SK-N-SH treated with all-trans-retinoic acid at 6 μM for 48 hours (cell line): ENCODE data around the gene JMJD4.

Source experiments
- TOX ChIP-seq: fragments of 250-450 bp; sonication (Bioruptor Pico); IDR thresholded peaks from 2 replicates; pipeline ENCODE4 v1.8.0; 2021; ENCODE audit warnings: mild to moderate bottlenecking, moderate library complexity, borderline replicate concordance
- TF ChIP-seq, protein P1 (sequence below): fragments of 250-450 bp; sonication (Bioruptor Pico); IDR thresholded peaks from 2 replicates; pipeline ENCODE4 v1.8.0; 2020; ENCODE audit warnings: mild to moderate bottlenecking, moderate library complexity, borderline replicate concordance

DNA sequence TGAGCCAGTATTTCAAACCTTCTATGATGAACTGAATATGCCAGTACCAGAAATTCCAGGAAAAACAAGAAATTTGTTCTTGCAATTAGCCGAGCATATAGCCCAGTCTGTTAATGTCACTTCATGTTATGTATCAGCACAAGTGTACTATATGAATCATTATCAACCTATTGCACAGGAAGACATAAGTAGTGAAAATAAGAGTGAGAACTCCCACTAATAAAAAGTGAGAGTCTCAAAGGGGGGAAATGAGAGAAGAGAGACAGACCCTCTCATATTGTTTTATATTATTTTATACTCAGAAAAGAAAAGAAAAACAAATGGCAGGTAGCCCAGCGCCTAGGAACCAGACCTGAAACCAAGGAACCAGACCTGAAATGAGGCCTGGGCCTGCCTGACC is 16.2 kb downstream of the JMJD4 start:
- TF ChIP-seq, protein P1, sequence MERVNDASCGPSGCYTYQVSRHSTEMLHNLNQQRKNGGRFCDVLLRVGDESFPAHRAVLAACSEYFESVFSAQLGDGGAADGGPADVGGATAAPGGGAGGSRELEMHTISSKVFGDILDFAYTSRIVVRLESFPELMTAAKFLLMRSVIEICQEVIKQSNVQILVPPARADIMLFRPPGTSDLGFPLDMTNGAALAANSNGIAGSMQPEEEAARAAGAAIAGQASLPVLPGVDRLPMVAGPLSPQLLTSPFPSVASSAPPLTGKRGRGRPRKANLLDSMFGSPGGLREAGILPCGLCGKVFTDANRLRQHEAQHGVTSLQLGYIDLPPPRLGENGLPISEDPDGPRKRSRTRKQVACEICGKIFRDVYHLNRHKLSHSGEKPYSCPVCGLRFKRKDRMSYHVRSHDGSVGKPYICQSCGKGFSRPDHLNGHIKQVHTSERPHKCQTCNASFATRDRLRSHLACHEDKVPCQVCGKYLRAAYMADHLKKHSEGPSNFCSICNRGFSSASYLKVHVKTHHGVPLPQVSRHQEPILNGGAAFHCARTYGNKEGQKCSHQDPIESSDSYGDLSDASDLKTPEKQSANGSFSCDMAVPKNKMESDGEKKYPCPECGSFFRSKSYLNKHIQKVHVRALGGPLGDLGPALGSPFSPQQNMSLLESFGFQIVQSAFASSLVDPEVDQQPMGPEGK (CRISPR knock-in tag): no peak
- TF ChIP-seq TOX: no peak
